CD4-positive, alpha-beta T cell treated with Interleukin-6 at 100 ng/mL for 8 hours (primary cell): ENCODE results near the gene ESYT2.
"Not testable (repeated sequence)": the region's sequence is repeated elsewhere in the genome, so short reads cannot be mapped to it uniquely, and the experiment has no call there.

Experiments
- DNase-seq: peaks from one replicate; pipeline ENCODE4 v3.0.0-alpha.2; 2020; ENCODE audit warnings: mixed read lengths, low spot score

ESYT2 gene

DNA sequence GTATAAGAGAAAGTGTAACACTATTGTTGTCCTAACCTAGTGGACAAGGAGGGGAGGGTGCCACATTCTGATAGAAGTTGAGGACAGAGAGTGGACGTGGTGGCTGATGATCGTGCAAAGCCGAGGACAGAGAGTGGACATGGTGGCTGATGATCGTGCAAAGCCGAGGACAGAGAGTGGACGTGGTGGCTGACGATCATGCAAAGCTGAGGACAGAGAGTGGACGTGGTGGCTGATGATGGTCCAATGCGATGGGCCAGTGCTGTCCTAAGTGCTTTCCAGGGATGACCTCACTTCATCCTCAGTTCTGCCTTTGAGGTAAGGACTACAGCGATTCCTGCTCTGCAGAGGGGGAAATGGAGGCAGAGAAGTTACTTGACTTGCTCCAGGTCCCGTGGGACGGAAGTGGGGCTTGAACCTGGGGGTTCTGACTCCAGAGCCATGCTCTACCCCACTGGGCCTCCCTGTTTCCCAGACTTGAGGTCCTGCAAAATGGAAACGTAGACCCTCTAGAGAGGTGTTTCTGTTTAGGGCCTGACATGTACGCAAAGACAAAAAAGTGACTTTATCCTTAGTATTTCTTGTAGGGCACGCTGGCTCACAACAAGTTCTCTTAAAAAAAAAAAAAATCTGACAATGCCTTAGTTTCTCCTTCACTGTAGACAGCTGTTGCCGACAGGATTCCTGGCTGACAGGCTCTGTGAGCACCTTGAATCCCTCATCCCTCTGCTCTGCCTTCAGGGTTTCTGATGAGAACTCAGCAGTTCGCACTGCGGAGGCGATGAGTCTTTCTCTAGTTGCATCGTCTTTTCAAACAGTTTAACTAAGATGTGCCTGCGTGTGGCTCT is 104.4 kb downstream of the ESYT2 start:
- no peak for DNase-seq

DNA sequence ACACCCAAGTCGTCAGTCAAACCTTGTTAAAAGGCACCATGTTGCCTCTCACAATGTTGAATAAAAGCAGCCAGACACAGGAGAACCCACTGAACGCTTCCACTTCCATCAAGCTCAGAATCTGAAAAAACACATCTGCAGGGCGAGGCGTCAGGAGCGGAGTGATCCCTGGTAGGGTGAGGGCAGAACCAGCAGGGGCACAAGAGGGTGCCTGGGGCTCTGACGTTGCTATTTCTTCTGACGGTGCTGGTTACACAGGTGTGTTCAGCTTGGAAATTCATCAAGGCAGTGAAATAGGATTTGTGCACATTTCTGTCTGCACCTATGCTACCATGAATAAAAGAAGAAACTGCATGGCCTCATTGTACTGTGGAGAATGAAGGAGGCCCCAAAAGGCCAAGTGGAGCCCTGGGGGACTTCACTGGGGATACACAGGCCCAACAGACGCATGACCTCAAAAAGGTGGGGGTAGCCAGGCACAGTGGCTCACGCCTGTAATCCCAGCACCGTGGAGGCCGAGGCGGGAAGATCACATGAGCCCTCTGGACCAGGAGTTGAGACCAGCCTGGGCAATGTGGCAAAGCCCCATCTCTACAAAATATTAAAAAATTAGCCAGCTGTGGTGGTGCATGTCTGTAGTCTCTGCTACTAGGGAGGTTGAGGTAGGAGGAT is 105.5 kb downstream of the ESYT2 start:
- DNase-seq = no peak

- DNase-seq = no peak
Measured at GRCh38 chr7:158723266-158723665, 106.0 kb downstream of the ESYT2 start.

GRCh38 chr7:158722574-158723237 is 106.6 kb downstream of the ESYT2 start:
- DNase-seq = no peak

- no peak for DNase-seq
Measured at GRCh38 chr7:158720112-158720511, 109.2 kb downstream of the ESYT2 start.

DNA sequence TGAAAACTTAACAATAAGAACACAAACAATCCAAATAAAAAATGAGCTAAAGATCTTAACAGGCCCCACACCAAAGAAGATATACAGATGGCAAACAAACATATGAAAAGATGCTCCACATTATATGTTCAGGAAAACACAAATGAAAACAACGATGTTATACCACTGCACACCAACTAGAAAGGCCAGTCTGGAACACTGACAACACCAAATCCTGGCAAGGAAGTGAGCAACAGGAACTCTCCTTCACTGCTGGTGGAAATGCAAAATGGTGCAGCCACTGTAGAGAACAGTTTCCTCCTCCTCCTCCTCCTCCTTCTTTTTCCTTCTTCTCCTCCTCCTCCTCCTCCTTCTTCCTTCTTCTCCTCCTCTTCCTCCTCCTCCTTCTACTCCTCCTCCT is 112.5 kb downstream of the ESYT2 start:
- no peak for DNase-seq

DNA sequence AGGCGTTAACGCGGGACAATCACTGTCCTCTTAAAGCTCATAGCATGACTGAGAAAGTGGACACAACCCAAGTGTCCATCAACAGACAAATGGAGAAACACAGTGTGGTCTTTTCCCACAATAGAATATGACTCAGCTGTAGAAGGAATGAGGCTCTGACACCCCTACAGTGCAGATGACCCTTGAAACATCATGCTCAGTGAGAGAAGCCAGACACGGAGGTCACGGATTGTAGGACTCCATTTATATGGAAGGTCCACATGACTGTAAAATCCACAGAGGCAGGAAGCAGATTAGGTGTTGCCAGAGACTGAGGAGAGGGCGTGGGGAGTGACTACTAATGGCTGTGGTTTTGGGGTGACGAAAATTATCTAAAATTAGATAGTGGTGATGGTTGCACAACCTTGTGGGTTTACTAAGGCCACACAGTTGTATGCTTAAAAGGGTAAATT is 118.6 kb downstream of the ESYT2 start:
- no peak for DNase-seq

GRCh38 chr7:158707610-158708009 is 121.7 kb downstream of the ESYT2 start:
- no peak for DNase-seq

DNA sequence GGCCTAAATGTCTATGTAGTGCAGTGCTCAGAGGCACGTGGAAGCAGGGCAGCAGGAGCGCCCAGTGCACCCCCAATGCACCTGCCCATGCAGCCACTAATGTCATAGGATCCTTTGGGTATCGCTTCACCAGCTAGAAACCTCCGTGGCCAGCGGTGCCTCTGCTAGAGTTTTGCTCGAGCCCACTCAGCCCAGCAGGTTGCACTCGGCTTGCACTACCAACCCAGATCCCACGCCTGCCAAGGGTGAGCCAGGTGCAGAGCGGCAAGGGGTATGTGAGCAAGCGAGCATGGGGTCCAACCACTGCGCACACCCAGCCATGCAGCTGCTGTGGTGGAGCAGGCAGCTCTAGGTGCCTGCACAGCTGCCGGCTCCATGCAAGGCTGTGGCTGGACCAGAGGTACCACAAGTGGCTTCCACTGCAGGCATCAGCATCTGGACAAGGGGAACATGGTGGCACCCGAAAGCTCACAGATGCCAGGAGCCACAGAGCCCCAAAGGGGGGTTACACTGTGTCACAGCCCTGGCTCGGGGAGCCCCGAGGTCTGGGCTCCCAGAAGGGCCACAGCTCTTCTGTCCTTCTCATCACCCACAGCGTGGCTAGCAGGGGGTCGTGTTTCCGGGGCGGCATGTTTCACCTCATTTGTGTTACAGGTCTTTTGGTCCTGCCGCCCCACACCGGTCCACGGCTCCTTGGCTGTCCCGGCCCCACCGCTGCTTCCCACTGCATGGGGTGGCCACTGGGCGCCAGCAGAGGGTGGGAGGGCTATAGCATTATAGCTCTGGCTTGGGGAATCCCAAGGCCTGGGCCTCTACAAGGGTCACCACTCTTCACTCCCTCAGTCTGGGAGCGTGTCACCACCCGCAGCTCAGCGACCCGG is 122.4 kb downstream of the ESYT2 start:
- DNase-seq = no peak

DNA sequence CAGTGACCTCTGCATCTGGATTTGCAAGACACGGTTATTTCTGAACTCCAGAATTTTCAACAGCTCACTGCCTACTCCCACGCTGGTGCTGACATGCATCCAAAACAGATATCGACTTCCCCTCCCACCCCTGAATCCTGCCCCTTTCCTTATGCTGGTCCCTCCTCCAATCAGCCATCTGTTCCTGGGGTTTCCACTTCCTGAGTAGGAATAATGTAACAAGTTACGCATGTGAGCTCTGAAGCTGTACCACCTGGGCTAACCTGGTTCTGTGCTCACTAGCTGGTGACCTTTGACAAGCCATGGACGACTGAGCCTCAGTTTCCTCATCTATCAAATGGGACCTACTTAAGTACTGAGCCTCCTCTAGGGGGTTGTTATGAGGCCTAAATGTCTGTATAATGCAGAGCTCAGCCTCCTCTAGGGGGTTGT is 123.0 kb downstream of the ESYT2 start:
- no peak for DNase-seq

- no peak for DNase-seq
Measured at GRCh38 chr7:158705234-158705850, 124.0 kb downstream of the ESYT2 start.

- peak; percentile 98 for DNase-seq
Measured at GRCh38 chr7:158704524-158705233, 124.6 kb downstream of the ESYT2 start, which contains the start of gene NCAPG2. NCAPG2 (minus strand) TSS chr7:158704804; CDS start chr7:158701899, 2,905 bp downstream.

- DNase-seq = not testable (repeated sequence)
Measured at GRCh38 chr7:158703679-158704523, 125.4 kb downstream of the ESYT2 start.

GRCh38 chr7:158702944-158703343 is 126.4 kb downstream of the ESYT2 start:
- no peak for DNase-seq

- DNase-seq = no peak
Measured at GRCh38 chr7:158702196-158702595, 127.1 kb downstream of the ESYT2 start.

DNA sequence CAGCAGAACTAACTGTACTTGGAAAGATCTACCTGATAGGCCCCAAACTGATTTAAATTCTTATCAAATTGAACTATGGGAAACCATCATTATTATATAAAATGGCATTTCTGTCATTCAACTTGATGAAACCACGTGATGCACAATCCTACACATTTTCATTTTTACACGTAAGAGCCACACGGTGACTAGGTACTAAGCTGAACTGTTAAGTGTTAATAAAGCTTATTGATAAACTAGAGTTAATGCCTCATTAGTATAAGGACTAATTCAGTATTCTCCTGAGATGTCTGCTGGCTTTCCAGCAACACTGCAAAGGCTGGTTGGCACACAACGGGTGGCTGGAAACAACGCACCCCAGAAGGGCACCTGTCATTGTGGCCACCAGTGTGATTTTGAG is 129.3 kb downstream of the ESYT2 start:
- DNase-seq = no peak

- DNase-seq = no peak
Measured at GRCh38 chr7:158699341-158699740, 130.0 kb downstream of the ESYT2 start.

- DNase-seq = no peak
Measured at GRCh38 chr7:158698657-158699195, 130.6 kb downstream of the ESYT2 start.

GRCh38 chr7:158697597-158697996 is 131.7 kb downstream of the ESYT2 start:
- not testable (repeated sequence) for DNase-seq
